GM21576 (cell line): Measurements from ENCODE around the gene RNF144B.

Source experiments
- ATAC-seq: cut with Tn5 transposase; IDR thresholded peaks from one replicate; pipeline ENCODE4 v1.9.1; 2021; ENCODE audit warnings: mild to moderate bottlenecking, moderate library complexity; ENCODE audit not compliant: unreplicated experiment

Gene RNF144B

GRCh38 chr6:18506382-18507017 lies 119.3 kb downstream of the RNF144B start:
- ATAC-seq = no peak

- ATAC-seq = no peak
Observed at GRCh38 chr6:18507018-18507415, 119.9 kb downstream of the RNF144B start.

GRCh38 chr6:18507561-18507960 lies 120.4 kb downstream of the RNF144B start:
- no peak for ATAC-seq

GRCh38 chr6:18509871-18510643 lies 122.9 kb downstream of the RNF144B start:
- no peak for ATAC-seq

GRCh38 chr6:18510644-18511033 lies 123.5 kb downstream of the RNF144B start:
- no peak for ATAC-seq

GRCh38 chr6:18511211-18511610 lies 124.1 kb downstream of the RNF144B start:
- ATAC-seq = no peak

- no peak for ATAC-seq
Observed at GRCh38 chr6:18513253-18513798, 126.2 kb downstream of the RNF144B start.

- ATAC-seq = no peak
Observed at GRCh38 chr6:18514180-18514579, 127.0 kb downstream of the RNF144B start.

GRCh38 chr6:18515767-18516166 lies 128.6 kb downstream of the RNF144B start:
- ATAC-seq = no peak
